PC-3 (cell line): ENCODE measurements around the gene PRKCD. TPM values are rescaled to one million over a fixed set of nuclear protein-coding genes. Genes with fewer than 3 reads are reported as not detected.

Experiments used
- ATAC-seq: fragments of 200-7000 bp; cut with Tn5 transposase; 2 replicates; pipeline ENCODE4 v1.9.1; 2020; ENCODE audit warnings: mild to moderate bottlenecking, moderate library complexity
- BruUV-seq: library from RNA; stranded (reverse); fragments of 400-500 nt; replicated peaks from 2 replicates; lab custom pipeline; 2021; lab: Mats Ljungman, UMichigan
- CTCF ChIA-PET: fragments of 300-600 bp; sonication (Branson Sonifier 250); formaldehyde crosslinking; loops from one replicate; lab custom pipeline; 2022; ENCODE audit warnings: antibody characterized with exemption; lab: Charles Lee
- POLR2A ChIA-PET: fragments of 300-600 bp; sonication (Branson Sonifier 250); formaldehyde crosslinking; loops from one replicate; lab custom pipeline; 2022; ENCODE audit warnings: antibody characterized with exemption; ENCODE audit not compliant: unreplicated experiment; lab: Charles Lee
- DNase-seq: peaks from one replicate; pipeline ENCODE4 v3.0.0-alpha.2; 2015
- H2AFZ ChIP-seq: fragments of 300-600 bp; sonication (generic); 2 replicates; pipeline ENCODE4 v1.6.0; 2016; ENCODE audit warnings: antibody characterized with exemption, low read length
- H3F3A ChIP-seq: fragments of 300-600 bp; sonication (generic); one replicate; pipeline ENCODE4 v1.6.0; 2017; ENCODE audit warnings: antibody characterized with exemption, low read length, control low read depth, mild to moderate bottlenecking; ENCODE audit not compliant: unreplicated experiment
- H3K27ac ChIP-seq: fragments of 300-600 bp; sonication (generic); 2 replicates; pipeline ENCODE4 v1.5.1; 2016; ENCODE audit warnings: mild to moderate bottlenecking, low read length
- H3K27me3 ChIP-seq: fragments of 300-600 bp; sonication (generic); 2 replicates; pipeline ENCODE4 v1.6.1; 2016; ENCODE audit warnings: low read length, mixed read lengths
- H3K36me3 ChIP-seq: fragments of 300-600 bp; sonication (generic); 2 replicates; pipeline ENCODE4 v1.6.1; 2016; ENCODE audit warnings: low read depth, mixed run types, low read length, mixed read lengths
- H3K4me1 ChIP-seq: fragments of 300-600 bp; sonication (generic); 2 replicates; pipeline ENCODE4 v1.5.1; 2016; ENCODE audit warnings: low read length; ENCODE audit not compliant: insufficient read depth
- H3K4me2 ChIP-seq: fragments of 300-600 bp; sonication (generic); 2 replicates; pipeline ENCODE4 v1.6.0; 2016; ENCODE audit warnings: low read length
- H3K4me3 ChIP-seq: fragments of 300-600 bp; sonication (generic); 2 replicates; pipeline ENCODE4 v1.5.1; 2016; ENCODE audit warnings: mild to moderate bottlenecking, low read length, mixed read lengths
- H3K79me2 ChIP-seq: fragments of 300-600 bp; sonication (generic); 2 replicates; pipeline ENCODE4 v1.6.1; 2017; ENCODE audit warnings: low read length, mixed read lengths
- H3K9ac ChIP-seq: fragments of 300-600 bp; sonication (generic); 2 replicates; pipeline ENCODE4 v1.6.0; 2016; ENCODE audit warnings: mild to moderate bottlenecking, low read length
- H3K9me2 ChIP-seq: fragments of 300-600 bp; sonication (generic); replicated peaks from 2 replicates; pipeline ENCODE4 v1.6.1; 2016; ENCODE audit warnings: mixed run types, low read length, mixed read lengths
- H3K9me3 ChIP-seq: fragments of 300-600 bp; sonication (generic); 2 replicates; pipeline ENCODE4 v1.6.1; 2016; ENCODE audit warnings: low read length, mixed read lengths
- H4K20me1 ChIP-seq: fragments of 300-600 bp; sonication (generic); 2 replicates; pipeline ENCODE4 v1.6.1; 2016; ENCODE audit warnings: low read length, mixed read lengths
- CTCF ChIP-seq: fragments of 300-600 bp; sonication (generic); conservative IDR thresholded peaks from 2 replicates; pipeline ENCODE4 v1.5.1; 2017; ENCODE audit warnings: antibody characterized with exemption, low read depth, mild to moderate bottlenecking, low read length
- EZH2 ChIP-seq: fragments of 300-600 bp; sonication (generic); IDR thresholded peaks from one replicate; pipeline ENCODE4 v1.6.1; 2017; ENCODE audit warnings: antibody characterized with exemption, mild to moderate bottlenecking, low read length; ENCODE audit not compliant: unreplicated experiment
- EZH2phosphoT487 ChIP-seq: fragments of 300-600 bp; sonication (generic); IDR thresholded peaks from 2 replicates; pipeline ENCODE4 v1.6.1; 2018; ENCODE audit warnings: mild to moderate bottlenecking, antibody characterized with exemption, low read length, borderline replicate concordance
- intact Hi-C: fragments of 100-400 bp; cut with micrococcal nuclease; formaldehyde crosslinking; loops from 2 replicates; pipeline ENCODE4 v1.9.0; 2023
- total RNA-seq: library from RNA; depleted of rRNA; stranded (reverse); fragments of >200 nt; gene quantifications from 2 replicates; pipeline ENCODE4 v1.2.3, GENCODE V29; 2014

The PRKCD gene
- total RNA-seq, 1 experiment from 2014 or later: 7.8 TPM

GRCh38 chr3:53195066-53195450, 34.0 kb downstream of the PRKCD start:
- TF ChIP-seq CTCF (no peak), EZH2phosphoT487 (no peak), EZH2 (no peak)
- H3F3A ChIP-seq: no peaks in the 10 kb centered on the region
- H2AFZ ChIP-seq: no peak overlapping the region
- intact Hi-C loops: no loop called here
- H3K4me3 ChIP-seq: no peak overlapping the region
- H3K27me3 ChIP-seq: no peaks in the 10 kb centered on the region
- no peaks in the 10 kb centered on the region for H3K79me2 ChIP-seq
- peaks cover 29% of the 10 kb centered on the region for H3K4me1 ChIP-seq
- no peak overlapping the region for H3K9ac ChIP-seq
- no peaks in the 10 kb centered on the region for H4K20me1 ChIP-seq
- no TSS peak for BruUV-seq
- no peak for DNase-seq
- ChIA-PET POLR2A (no interaction called here), CTCF (interaction anchor here (0.6 to 1.5 kb wide), 2 partner anchors 11 to 81 kb away, joined by 6 to 9 read pairs; no protein-coding TSS in a partner anchor)
- no peak overlapping the region for H3K4me2 ChIP-seq
- no peaks in the 10 kb centered on the region for H3K9me2 ChIP-seq
- H3K27ac ChIP-seq: no peak overlapping the region
- no peaks in the 10 kb centered on the region for H3K9me3 ChIP-seq
- ATAC-seq: no peak
- peaks cover 2% of the 10 kb centered on the region; the same call in 1 of the 2 replicates for H3K36me3 ChIP-seq

- H3K27ac ChIP-seq: no peak overlapping the region
Measured at GRCh38 chr3:53195602-53196574, 34.9 kb downstream of the PRKCD start.

More at GRCh38 chr3:53195602-53196574, 34.9 kb downstream of the PRKCD start:
- peak overlapping the region; percentile 48; the same call in 1 of the 2 replicates for H3K4me2 ChIP-seq
- H3K9ac ChIP-seq: no peak overlapping the region
- H3K9me3 ChIP-seq: no peaks in the 10 kb centered on the region
- peaks cover 29% of the 10 kb centered on the region for H3K4me1 ChIP-seq
- intact Hi-C loops: loop anchor here (1.0 kb wide), 1 partner anchor 82 kb away; no protein-coding TSS in a partner anchor
- H3K9me2 ChIP-seq: no peaks in the 10 kb centered on the region
- H3K79me2 ChIP-seq: no peaks in the 10 kb centered on the region
- TF ChIP-seq CTCF (peak; percentile 99), EZH2phosphoT487 (no peak)
- no peaks in the 10 kb centered on the region for H4K20me1 ChIP-seq
- no peaks in the 10 kb centered on the region for H3K27me3 ChIP-seq
- POLR2A ChIA-PET: no interaction called here
- BruUV-seq: TSS peak; percentile 14
- H2AFZ ChIP-seq: 0 out of 2 replicates have a peak overlapping the region, but pooled peaks have one; percentile 56
- no peaks in the 10 kb centered on the region for H3F3A ChIP-seq
- DNase-seq (peak; percentile 65), ATAC-seq (peak; percentile 52)
- no peak overlapping the region for H3K4me3 ChIP-seq
- H3K36me3 ChIP-seq: no peaks in the 10 kb centered on the region
- CTCF ChIA-PET: interaction anchor here (0.6 to 1.8 kb wide), 4 partner anchors 10 to 82 kb away, joined by 6 to 9 read pairs (median 6); no protein-coding TSS in a partner anchor
